Measurements from ENCODE around the gene UPP1.

DNA sequence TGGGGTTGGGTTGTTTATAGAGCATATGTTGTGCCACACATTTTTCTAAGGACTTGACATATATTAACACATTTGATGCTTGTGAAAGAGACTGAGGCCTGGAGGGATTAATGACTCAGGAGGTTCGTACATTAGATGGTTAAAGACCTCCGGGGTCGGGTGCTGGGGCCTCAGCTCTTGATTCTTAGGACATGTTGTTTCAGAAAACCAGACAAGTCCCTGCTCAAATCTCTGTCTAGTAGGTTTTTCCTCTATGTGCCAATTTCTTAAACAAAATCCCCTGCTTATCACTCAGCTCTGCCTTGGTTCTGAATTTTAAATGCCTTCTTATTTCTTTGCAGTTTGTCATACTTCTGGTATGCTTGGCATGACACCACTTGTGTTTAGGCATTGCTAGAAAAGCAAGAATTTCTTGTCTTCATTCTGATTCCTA, 5.8 kb downstream of the UPP1 start:
- TF ChIP-seq, protein P1, sequence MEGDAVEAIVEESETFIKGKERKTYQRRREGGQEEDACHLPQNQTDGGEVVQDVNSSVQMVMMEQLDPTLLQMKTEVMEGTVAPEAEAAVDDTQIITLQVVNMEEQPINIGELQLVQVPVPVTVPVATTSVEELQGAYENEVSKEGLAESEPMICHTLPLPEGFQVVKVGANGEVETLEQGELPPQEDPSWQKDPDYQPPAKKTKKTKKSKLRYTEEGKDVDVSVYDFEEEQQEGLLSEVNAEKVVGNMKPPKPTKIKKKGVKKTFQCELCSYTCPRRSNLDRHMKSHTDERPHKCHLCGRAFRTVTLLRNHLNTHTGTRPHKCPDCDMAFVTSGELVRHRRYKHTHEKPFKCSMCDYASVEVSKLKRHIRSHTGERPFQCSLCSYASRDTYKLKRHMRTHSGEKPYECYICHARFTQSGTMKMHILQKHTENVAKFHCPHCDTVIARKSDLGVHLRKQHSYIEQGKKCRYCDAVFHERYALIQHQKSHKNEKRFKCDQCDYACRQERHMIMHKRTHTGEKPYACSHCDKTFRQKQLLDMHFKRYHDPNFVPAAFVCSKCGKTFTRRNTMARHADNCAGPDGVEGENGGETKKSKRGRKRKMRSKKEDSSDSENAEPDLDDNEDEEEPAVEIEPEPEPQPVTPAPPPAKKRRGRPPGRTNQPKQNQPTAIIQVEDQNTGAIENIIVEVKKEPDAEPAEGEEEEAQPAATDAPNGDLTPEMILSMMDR (conservative IDR thresholded peaks at IDR 0.05): no peak
- TF ChIP-seq EZH2 (IDR thresholded peaks at IDR 0.05; ENCODE audit: low read depth): no peak
